Caco-2 (cell line): ENCODE data around the gene RBFOX1. TPM values are rescaled to one million over a fixed set of nuclear protein-coding genes. Genes with fewer than 3 reads are reported as not detected.

Source experiments
- BruUV-seq: library from RNA; stranded (reverse); fragments of 400-500 nt; replicated peaks from 2 replicates; lab custom pipeline; 2021; lab: Mats Ljungman, UMichigan
- CTCF ChIA-PET: fragments of 300-600 bp; sonication (Branson Sonifier 250); formaldehyde crosslinking; loops from one replicate; lab custom pipeline; 2022; ENCODE audit warnings: antibody characterized with exemption; lab: Charles Lee
- POLR2A ChIA-PET: fragments of 300-600 bp; sonication (Branson Sonifier 250); formaldehyde crosslinking; loops from one replicate; lab custom pipeline; 2022; ENCODE audit warnings: antibody characterized with exemption; lab: Charles Lee
- DNase-seq, 2 experiments: peaks; one replicate each; pipeline versions ENCODE4 v3.0.0 to v3.0.0-alpha.2; 2020 to 2022
- H3K27me3 ChIP-seq: replicated peaks from 2 replicates; pipeline ENCODE4 v1.6.0; 2011; ENCODE audit warnings: low read length; ENCODE audit not compliant: control insufficient read depth, insufficient read depth
- H3K36me3 ChIP-seq: 2 replicates; pipeline ENCODE4 v1.5.1; 2011; ENCODE audit warnings: low read length; ENCODE audit not compliant: control insufficient read depth, insufficient read depth
- H3K4me1 ChIP-seq: fragments of 250-450 bp; sonication (Bioruptor Pico); 2 replicates; pipeline ENCODE4 v1.5.1; 2020; ENCODE audit warnings: mild to moderate bottlenecking
- H3K4me3 ChIP-seq: 2 replicates; pipeline ENCODE4 v1.5.1; 2011; ENCODE audit warnings: low read depth, mild to moderate bottlenecking, control low read depth, low read length
- H3K9me3 ChIP-seq: fragments of 250-450 bp; sonication (Bioruptor Pico); 2 replicates; pipeline ENCODE4 v1.5.1; 2020; ENCODE audit warnings: mild to moderate bottlenecking, moderate library complexity
- H3K27ac Mint-ChIP-seq: one replicate; pipeline ENCODE4 v1.8.0; 2022; ENCODE audit warnings: mixed read lengths; ENCODE audit not compliant: unreplicated experiment
- H3K27me3 Mint-ChIP-seq: one replicate; pipeline ENCODE4 v1.8.0; 2022; ENCODE audit warnings: mixed read lengths; ENCODE audit not compliant: insufficient read depth, unreplicated experiment
- H3K36me3 Mint-ChIP-seq: one replicate; pipeline ENCODE4 v1.8.0; 2022; ENCODE audit warnings: mild to moderate bottlenecking, mixed read lengths; ENCODE audit not compliant: insufficient read depth, unreplicated experiment
- H3K4me1 Mint-ChIP-seq: one replicate; pipeline ENCODE4 v1.8.0; 2022; ENCODE audit warnings: low read depth, mixed read lengths; ENCODE audit not compliant: unreplicated experiment
- H3K4me3 Mint-ChIP-seq: one replicate; pipeline ENCODE4 v1.8.0; 2022; ENCODE audit warnings: mild to moderate bottlenecking, moderate library complexity, mixed read lengths; ENCODE audit not compliant: unreplicated experiment
- H3K9me3 Mint-ChIP-seq: one replicate; pipeline ENCODE4 v1.8.0; 2022; ENCODE audit warnings: mixed read lengths; ENCODE audit not compliant: unreplicated experiment
- intact Hi-C: fragments of 100-400 bp; cut with micrococcal nuclease; formaldehyde crosslinking; loops from one replicate; pipeline ENCODE4 v1.10.0; 2022; ENCODE audit not compliant: unreplicated experiment
- total RNA-seq: library from RNA; stranded (reverse); gene quantifications from 2 replicates; pipeline ENCODE4 v1.2.3, GENCODE V29; 2022
- TF ChIP-seq, protein P1 (sequence below), 2 experiments: fragments of 200-600 bp in 1 of 2; IDR thresholded peaks; 1 replicate in 1 of 2; 2 replicates in 1 of 2; pipeline versions ENCODE4 v1.5.1 to v1.8.0; 2011 to 2022; ENCODE audit warnings: antibody characterized with exemption in 1 of 2, control low read depth in 1 of 2, inconsistent platforms in 1 of 2, low read depth in 1 of 2, low read length in 1 of 2, mild to moderate bottlenecking in 1 of 2, moderate library complexity in 1 of 2; ENCODE audit not compliant: insufficient read depth in 1 of 2, severe bottlenecking in 1 of 2, unreplicated experiment in 1 of 2

Gene RBFOX1
- total RNA-seq, 1 experiment from 2014 or later: 0.91 TPM

DNA sequence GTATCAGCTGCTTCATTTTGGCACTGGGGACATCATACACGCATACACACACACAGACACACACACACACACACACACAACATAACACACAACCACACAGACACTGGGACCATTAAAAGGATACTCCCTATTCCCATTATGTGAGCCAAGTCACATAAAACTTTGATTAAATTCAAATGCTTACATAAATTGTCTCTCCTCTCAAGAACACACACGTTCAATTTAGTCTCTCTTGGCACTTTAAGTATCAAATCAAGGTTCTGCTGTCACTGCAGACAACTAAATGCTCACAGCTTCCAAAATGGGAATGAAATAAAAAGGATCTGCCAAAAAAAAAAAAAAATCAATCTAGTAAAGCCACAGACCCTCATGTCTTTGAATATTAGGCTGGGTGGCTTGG, 184.9 kb downstream of the RBFOX1 start:
- Mint-ChIP-seq H3K27ac (no peak overlapping the region), H3K4me1 (no peaks in the 10 kb centered on the region), H3K27me3 (peaks cover 8% of the 10 kb centered on the region), H3K4me3 (no peak overlapping the region), H3K9me3 (no peaks in the 10 kb centered on the region), H3K36me3 (peaks cover 5% of the 10 kb centered on the region)
- Histone ChIP-seq H3K4me3 (no peak overlapping the region), H3K4me1 (no peaks in the 10 kb centered on the region), H3K36me3 (no peaks in the 10 kb centered on the region), H3K27me3 (no peaks in the 10 kb centered on the region), H3K9me3 (no peaks in the 10 kb centered on the region)
- CTCF ChIA-PET: no interaction called here
- TF ChIP-seq, protein P1, sequence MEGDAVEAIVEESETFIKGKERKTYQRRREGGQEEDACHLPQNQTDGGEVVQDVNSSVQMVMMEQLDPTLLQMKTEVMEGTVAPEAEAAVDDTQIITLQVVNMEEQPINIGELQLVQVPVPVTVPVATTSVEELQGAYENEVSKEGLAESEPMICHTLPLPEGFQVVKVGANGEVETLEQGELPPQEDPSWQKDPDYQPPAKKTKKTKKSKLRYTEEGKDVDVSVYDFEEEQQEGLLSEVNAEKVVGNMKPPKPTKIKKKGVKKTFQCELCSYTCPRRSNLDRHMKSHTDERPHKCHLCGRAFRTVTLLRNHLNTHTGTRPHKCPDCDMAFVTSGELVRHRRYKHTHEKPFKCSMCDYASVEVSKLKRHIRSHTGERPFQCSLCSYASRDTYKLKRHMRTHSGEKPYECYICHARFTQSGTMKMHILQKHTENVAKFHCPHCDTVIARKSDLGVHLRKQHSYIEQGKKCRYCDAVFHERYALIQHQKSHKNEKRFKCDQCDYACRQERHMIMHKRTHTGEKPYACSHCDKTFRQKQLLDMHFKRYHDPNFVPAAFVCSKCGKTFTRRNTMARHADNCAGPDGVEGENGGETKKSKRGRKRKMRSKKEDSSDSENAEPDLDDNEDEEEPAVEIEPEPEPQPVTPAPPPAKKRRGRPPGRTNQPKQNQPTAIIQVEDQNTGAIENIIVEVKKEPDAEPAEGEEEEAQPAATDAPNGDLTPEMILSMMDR (IDR thresholded peaks at IDR 0.05; ENCODE audit: insufficient read depth in 1 of 2, low read depth in 1 of 2, low read length in 1 of 2, severe bottlenecking in 1 of 2, unreplicated experiment in 1 of 2): no peak
- intact Hi-C loops: no loop called here
- POLR2A ChIA-PET: no interaction called here
- DNase-seq: no peak
- BruUV-seq: no TSS peak

- TF ChIP-seq, protein P1 (IDR thresholded peaks at IDR 0.05; ENCODE audit: insufficient read depth in 1 of 2, low read depth in 1 of 2, low read length in 1 of 2, severe bottlenecking in 1 of 2, unreplicated experiment in 1 of 2): no peak
- POLR2A ChIA-PET: no interaction called here
- H3K27me3 ChIP-seq: no peaks in the 10 kb centered on the region
- no peaks in the 10 kb centered on the region for H3K9me3 ChIP-seq
- no peak for DNase-seq
- Mint-ChIP-seq H3K27me3 (peaks cover 8% of the 10 kb centered on the region), H3K36me3 (peaks cover 5% of the 10 kb centered on the region), H3K9me3 (no peaks in the 10 kb centered on the region), H3K27ac (no peak overlapping the region), H3K4me1 (no peaks in the 10 kb centered on the region), H3K4me3 (no peak overlapping the region)
- no peaks in the 10 kb centered on the region for H3K36me3 ChIP-seq
- CTCF ChIA-PET: no interaction called here
- no peak overlapping the region for H3K4me3 ChIP-seq
- no TSS peak for BruUV-seq
- intact Hi-C loops: no loop called here
- no peaks in the 10 kb centered on the region for H3K4me1 ChIP-seq
Observed at GRCh38 chr16:7518158-7518557, 185.5 kb downstream of the RBFOX1 start.

- Mint-ChIP-seq H3K4me1 (no peaks in the 10 kb centered on the region), H3K27me3 (peaks cover 10% of the 10 kb centered on the region), H3K4me3 (no peak overlapping the region), H3K27ac (no peak overlapping the region), H3K36me3 (peaks cover 5% of the 10 kb centered on the region), H3K9me3 (no peaks in the 10 kb centered on the region)
- CTCF ChIA-PET: no interaction called here
- H3K4me3 ChIP-seq: no peak overlapping the region
- intact Hi-C loops: no loop called here
- H3K27me3 ChIP-seq: no peaks in the 10 kb centered on the region
- DNase-seq: no peak
- BruUV-seq: no TSS peak
- TF ChIP-seq, protein P1 (IDR thresholded peaks at IDR 0.05; ENCODE audit: insufficient read depth in 1 of 2, low read depth in 1 of 2, low read length in 1 of 2, severe bottlenecking in 1 of 2, unreplicated experiment in 1 of 2): no peak
- H3K9me3 ChIP-seq: no peaks in the 10 kb centered on the region
- POLR2A ChIA-PET: no interaction called here
- H3K36me3 ChIP-seq: no peaks in the 10 kb centered on the region
- no peaks in the 10 kb centered on the region for H3K4me1 ChIP-seq
Observed at GRCh38 chr16:7521834-7522233, 189.2 kb downstream of the RBFOX1 start.
